AG08395 (cell line): ENCODE measurements around the gene KREMEN1.

Source experiments
- DNase-seq: peaks from one replicate; pipeline ENCODE4 v3.0.0; 2012; ENCODE audit warnings: mixed read lengths, low spot score

KREMEN1 gene

DNA sequence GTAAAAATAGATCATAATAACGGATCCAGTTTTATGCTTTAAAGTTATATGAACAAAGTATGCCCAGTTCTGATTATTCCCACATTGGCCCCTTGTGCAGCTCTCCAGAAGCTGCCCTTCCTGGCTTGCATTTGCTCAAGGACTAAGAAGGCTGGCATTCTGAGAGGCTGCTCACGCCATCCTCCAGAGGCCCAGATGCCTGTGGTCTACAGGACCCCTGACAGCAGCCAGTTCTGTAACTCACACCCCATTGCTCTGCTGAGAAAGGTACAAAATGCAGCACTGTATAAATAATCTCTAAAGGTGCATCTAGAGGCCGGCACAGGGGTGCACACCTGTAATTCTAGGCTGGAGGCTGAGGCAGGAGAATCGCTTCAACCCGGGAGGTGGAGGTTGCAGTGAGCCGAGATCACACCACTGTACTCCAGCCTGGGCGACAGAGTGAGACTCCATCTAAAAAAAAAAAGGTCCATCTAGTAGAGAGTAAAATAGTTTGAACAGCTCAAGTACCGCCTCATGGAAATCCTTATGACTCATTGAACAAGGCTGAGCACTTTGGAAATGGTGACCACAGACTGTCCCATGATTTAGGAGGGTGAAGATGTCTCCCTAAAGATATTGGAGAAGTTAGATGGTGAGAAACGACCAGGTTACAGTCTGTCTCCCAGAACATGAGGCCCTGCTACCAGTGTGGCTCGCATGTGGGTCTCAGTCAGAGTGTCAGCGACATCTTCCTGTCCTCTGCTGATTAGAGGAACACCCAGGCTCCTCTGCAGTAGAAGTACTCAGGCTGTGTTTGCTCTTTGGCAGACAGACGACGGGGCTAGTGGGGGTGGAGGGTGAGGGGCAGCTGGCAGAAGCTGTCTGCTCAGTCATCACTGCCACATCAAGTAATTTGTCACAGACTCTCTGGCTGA, 56.3 kb downstream of the KREMEN1 start:
- DNase-seq: peak; percentile 83

DNA sequence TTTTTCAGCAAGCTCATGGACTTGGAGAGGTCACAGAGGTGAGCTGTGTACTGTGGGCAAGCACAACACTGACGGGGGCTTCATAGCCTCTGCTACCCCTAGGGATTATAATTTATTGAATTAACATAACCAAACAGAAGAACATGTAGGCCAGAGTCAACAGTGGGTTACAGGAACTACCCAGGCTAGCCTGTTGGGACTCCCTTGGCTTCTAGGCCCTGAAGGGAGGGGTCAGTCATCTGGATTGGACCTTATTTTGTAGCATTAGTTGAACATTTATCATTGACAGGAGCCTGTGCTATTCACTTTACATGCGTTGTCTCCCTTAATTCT, 56.9 kb downstream of the KREMEN1 start:
- no peak for DNase-seq

DNA sequence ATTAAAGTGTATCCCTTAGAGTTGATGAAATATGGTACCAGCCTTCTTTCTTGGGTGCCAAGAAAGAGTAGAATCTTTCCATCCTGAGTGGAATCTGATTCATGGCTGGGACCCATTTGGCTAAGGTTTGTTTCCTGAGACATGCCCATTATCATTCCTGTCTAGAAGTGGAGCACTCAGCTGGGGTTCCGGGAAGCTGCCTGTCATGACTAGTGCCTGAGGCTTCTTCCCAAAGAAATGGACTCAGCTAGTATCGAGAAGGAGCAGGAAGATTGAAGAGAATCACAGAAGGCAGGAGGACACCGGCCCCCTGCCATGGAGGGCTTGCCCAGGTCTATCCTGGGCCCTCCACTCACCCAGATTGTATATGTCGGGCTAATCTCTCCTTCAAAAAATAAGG, 57.6 kb downstream of the KREMEN1 start:
- DNase-seq: peak; percentile 31

DNA sequence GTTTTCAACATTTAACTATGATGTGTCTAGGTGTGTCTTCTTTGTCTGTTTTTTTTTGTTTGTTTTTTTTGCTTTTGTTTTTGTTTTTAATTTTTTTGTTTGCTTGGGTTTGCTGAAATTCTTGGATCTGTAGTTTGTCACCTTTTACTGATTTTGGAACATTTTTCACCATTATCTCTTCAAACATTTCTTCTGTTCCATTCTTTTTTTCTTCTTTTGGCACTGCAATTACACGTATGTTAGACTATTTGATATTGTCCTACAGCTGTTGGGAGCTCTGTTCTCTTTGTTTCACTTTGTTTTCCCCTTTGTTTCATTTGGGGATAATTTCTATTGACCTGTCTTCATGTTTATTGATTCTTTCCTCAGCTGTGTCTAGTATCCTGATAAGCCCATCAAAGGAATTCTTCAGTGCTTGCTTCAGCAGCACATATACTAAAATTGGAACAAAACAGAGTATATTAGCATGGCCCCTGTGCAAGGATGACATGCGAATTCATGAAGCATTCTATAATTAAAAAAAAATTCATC, 60.8 kb downstream of the KREMEN1 start:
- no peak for DNase-seq

DNA sequence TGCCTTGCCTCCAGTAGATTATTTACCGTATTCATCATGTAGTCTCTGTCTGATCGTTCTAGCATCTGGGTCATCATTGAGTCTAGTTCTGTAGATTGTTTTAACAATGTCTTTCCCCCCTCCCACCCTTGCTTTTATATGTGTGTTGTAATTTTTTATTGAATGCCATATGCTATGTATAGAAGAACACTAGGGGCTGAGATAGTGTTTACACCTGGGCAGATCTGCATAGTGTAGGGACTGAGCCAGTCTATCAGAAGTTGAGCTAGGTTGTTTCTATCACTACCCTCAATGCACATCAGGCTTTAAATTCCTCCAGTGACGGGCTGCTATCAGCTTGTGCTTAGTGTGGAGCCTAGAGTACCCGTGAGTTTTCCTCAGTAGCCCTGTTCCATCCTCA, 61.6 kb downstream of the KREMEN1 start:
- no peak for DNase-seq

DNA sequence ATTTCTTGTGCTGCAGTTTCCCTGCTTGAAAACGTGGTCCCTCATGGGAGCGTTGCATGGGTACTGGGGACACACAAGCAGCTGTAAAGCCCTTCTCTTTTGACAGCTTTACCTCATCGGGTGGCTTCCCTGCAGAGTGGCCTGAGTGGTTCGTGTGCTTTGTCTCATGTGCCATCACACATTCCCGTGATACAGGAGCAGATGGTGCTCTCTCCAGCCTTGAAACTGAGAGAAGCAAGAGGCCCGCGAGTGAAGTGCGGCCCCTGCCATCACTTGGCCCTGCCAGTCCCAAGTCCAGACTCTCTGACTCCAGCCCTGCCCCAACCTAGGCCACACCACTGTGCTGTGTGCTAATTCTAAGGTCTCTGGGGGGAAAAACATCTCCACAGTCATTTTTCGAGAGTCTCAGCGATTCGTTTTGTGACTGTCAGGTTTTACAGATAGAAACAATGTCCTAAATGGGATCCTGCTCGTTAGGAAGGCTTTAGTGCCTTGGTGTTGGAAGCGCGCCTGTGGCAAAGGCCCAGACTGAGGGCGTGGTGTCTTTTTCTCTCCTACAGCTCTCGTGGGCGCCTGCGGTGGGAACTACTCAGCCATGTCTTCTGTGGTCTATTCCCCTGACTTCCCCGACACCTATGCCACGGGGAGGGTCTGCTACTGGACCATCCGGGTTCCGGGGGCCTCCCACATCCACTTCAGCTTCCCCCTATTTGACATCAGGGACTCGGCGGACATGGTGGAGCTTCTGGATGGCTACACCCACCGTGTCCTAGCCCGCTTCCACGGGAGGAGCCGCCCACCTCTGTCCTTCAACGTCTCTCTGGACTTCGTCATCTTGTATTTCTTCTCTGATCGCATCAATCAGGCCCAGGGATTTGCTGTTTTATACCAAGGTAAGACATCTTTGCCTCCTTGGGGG, 64.2 kb downstream of the KREMEN1 start:
- DNase-seq: no peak

DNA sequence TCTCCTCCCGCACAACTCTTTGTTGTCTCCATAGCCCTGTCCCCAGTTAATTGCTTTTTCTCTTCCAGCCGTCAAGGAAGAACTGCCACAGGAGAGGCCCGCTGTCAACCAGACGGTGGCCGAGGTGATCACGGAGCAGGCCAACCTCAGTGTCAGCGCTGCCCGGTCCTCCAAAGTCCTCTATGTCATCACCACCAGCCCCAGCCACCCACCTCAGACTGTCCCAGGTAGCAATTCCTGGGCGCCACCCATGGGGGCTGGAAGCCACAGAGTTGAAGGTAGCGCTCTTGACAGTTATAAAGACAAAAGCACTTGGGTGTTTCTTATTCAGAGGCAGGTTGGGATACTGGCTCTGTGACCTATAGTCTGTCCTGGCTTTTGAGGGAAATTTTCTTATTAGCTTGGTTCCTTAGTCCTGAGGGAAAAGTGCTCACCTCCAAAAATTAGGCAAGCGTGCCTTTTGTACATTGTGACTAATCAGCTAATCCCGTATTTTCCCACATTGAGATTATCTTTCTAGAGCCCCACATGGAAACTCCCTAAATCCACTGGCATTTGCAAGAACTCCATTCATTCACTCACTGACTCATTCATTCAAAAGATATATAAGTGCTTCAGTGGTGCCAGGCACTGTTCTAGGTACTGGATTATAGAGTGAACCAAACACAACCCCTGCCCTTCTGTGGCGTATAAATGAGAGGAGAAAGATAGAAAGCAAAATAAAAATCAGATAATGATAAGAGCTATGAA, 65.9 kb downstream of the KREMEN1 start:
- DNase-seq: no peak

DNA sequence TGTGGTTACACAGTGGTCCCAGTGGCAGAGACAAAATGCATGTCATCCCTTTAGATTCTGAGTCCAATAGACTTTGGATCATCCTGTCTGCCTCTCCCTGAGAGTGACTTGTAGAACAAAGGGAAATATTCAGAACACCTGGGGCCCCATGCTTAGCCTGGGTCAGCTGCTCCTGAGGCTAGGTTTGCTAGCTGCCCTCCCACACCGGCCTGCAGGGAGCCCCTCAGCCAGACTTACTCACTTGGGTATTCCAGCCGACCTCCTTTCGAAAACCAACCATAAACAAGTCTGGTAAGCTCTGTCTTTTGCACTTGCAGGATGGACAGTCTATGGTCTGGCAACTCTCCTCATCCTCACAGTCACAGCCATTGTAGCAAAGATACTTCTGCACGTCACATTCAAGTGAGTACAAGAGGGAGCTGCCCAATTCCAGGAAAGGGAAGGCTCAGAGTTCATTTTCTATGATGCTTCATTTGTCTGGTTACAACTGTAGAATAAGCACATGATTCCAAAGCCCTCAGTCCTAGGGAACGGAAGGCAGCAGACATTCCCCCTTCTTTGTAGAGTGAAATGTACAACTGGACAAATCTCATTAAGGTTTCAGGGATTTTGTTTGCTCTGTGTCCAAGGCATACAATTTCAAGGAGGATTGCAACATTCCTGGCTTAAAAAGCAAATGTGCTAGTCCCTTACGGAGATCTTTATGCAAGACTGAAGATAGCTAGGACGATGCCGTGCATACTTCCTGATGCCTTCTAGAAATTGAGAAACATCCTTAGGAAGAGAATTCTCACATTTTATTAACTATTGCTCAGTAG, 67.3 kb downstream of the KREMEN1 start:
- peak; percentile 59 for DNase-seq

DNA sequence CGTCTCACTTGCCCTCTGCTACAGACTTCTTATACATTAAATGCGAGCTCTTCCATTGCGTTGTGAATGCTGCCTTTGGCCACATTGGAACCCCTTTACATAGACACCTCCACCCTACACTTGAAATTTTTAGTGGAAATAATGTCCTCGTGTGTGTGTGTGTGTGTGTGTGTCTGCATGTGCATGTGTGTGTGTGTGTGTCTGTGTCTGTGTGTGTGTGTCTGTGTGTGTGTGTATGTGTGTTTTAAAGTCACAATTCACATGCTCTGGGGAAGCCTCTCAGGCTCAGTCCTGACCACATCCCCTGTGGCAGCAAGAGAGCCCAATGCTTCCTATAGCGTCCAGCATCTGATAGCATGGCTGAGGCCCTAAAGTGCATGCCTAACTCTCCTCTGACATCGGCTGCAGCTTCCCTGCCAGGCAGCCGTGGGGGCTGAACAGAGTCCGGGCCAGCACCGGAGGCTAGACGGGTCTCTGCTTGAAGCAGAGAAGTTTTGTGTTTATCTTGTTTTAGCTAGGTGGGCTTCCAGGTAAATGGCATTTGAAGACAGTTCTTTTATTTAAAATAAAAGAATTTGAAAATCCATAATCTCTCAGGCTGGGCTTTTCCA, 68.3 kb downstream of the KREMEN1 start:
- no peak for DNase-seq

DNA sequence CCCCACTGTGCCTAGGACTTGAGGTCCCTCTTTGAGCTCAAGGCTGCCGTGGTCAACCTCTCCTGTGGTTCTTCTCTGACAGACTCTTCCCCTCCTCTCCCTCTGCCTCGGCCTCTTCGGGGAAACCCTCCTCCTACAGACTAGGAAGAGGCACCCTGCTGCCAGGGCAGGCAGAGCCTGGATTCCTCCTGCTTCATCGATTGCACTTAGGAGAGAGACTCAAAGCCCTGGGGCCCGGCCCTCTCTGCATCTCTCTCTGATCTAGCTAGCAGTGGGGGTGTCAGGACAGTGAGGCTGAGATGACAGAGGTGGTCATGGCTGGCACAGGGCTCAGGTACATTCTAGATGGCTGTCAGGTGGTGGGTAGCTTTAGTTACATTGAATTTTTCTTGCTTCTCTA, 69.3 kb downstream of the KREMEN1 start:
- no peak for DNase-seq

DNA sequence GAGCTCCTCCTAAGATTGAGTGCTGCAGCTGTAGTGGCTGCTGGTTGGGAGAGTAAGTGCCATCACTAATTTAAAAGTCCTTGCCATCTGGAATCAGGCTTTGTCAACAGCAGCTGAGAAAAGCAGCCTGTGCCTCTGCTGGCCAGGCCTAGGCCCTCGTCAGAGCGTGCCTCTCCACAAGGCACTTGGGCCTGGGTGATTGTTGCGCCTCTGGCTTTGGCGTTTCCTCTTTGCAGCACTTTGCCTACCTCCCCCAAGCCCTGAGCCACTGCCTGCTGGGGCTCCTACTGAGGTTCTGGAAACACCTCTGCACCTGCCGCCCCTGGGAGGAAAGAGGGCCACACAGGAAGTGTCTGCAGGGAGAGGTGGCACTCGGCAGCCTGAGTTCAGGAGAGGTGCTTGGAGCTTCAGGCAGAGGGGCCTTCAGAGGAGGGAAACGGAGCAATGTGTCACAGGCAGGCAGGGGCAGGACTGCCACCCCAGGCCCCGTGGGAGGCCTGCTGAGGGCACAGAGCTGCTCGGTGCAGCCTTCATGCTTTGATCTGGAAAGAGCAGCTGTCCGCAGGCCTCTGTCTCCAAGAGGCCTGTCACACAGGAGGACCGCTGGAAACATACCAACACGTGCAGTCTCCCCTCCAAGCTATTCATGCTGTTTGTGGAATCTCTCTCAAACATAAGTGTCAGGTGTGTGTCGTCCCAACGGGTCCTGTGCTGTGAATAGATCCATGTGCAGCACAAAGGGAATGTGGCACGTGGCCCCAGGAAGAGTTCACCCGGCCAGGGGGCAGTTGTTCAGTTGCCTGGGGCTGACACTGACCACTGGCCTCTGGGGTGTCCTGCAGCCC, 71.3 kb downstream of the KREMEN1 start:
- DNase-seq: no peak

DNA sequence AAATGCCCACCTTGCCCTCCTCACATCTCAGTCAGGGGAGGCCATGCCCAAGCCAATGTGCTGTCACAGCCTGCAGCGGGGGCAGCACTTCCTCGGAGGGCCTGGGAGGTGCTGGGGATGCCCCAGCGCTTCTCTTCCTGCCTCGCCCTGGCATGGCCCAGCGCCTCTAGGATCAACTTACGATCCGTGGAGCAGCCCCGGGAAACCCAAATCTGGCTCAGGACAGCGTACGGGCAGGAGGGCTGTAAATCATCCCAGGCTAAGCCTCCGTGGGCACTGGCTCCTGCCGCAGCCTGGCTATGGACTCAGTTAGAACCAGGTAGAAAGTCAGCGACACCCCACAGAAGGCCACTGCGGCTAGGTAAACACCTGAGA, 71.9 kb downstream of the KREMEN1 start:
- DNase-seq: no peak

DNA sequence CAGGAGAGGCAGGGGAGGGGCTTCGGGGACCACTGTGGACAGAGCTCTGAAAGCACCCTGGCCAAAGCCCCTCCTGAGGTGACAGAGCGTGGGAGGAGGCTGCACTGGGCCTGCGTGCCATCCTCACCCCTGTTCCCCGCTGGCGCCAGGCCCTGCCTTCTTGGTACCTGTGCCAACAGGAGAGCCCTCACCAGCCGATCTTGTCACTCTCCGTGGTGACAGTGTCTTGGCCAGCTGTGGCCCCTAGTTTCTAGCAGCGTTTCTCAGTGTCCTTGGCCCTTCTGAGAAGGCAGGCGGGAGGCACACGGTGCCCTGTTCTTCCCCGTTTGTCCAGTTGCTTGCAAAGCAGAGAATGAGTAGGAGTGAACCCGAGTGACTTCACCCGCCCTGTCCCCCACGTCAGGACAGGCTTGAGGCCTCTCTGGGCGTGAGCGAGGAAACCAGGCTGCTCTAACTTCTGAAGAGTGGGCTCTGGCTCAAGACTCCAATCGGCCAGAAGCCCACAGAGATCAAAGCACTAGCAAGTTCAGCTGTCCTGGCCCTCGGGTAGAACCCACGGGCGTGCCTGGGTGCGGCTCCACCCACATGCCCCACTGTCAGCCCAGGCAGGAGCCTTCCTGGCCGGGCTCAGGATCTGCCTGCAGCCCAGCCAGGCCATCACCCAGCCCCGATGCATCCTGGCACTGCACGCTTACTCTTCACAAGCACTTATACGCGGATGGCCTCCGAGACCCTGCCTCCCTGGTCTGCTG, 72.7 kb downstream of the KREMEN1 start:
- no peak for DNase-seq

DNA sequence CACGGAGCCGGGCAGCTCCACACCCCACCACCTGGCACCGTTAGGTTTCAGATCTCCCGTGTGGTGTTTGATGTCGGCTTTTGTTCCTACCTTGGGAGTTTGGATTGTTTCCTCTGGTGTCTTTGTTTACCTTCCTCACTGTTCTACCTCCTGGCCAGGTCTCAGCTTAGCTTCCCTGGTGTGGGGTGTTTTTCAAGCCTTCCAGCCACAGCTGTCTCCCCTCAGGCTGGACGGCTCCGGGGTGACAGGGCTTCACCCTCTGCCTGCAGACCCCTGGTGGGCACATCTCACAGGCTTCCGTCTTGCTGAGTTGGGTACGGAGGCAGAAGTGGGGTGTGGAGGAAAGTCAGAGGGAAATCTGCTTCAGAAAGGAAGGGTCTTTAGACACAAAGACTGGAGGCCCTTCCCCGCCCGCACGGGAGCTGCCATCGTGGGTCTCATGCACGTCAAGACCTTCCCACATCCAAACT, 73.3 kb downstream of the KREMEN1 start:
- no peak for DNase-seq

DNA sequence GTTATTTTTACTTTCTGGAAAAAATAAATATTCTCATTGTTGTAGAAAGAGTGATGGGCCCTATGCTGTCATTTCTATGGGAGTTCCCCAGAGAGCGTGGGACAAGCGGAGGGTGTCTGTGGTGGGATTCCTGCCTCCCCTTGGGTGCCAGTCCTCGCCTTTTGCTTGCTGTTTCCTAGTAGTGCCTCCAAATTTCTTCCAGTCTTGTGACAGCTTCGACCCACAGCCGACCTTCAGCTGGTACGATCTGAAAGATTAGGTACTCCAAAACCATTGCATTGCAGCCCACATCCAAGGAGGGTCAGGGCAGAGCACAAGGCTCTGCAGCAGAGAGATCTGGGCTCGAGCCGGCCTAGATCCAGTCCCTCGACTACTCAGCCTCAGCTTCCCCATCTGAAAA, 73.9 kb downstream of the KREMEN1 start:
- DNase-seq: no peak

DNA sequence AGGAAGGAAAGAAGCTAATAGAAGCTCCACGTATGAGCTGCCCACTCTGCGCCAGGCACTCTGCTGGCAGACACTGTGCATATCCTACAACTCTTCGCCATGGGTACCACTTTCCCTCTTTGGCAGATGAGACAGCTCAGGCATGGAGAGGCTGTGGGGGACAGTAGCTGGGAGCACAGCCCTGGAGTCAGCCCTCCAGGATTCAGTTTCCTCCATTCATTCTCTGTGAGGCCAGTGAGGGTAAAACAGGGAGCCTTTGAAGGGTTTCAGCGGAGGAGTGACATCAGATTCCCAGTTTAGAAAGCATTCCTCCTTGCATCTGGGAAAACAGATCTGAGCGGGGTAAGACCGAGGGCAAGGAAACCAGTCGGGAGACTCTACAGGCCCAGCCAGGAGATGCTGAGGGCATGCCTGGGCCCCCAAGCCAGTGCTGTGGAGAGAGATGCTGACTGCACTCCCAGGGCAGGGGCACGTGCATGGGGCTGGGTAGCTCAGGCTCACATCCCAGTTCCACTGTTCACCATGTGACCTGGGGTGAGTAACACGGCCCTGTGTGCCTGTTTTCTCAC, 74.6 kb downstream of the KREMEN1 start:
- DNase-seq: no peak

DNA sequence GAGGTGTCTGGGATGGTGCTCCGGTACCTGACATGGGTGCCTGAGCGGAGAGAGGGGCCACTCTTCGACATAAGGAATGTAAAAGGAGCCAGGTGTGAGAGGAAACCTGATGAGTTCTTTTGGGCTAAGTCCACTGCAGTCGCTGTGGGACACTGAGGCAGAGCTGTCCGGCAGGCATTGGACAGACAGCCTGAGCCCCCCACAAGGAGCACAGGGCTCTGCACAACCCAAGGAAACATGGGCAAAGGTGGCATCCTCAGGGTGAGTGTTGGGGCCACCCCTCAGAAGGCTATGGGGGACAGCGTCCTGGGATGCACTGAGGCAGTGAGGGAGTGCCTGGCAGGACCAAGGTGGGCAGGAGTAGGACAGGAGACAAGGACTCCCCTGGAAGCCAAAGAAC, 75.2 kb downstream of the KREMEN1 start:
- DNase-seq: no peak

DNA sequence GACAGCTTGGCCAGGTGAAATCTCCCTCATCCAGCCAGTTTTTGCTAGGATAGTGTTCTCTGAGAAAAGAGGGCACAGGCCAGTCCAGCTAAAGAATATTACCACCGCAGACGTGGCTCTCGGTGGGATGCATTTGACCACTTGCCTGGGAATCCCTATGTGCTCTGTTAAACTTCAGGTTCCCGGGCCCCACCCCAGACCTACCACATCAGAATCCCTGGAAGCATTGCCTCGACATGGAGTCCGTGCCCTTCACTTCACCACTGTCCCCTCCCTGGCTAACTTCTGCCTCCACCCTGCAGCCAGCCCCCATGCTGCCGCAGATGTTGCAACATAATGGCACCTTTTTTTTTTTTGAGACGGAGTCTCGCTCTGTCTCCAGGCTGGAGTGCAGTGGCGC, 76.0 kb downstream of the KREMEN1 start:
- DNase-seq: no peak
